Endothelial cell of umbilical vein (primary cell): ENCODE measurements around the gene ASB2. TPM values are rescaled to one million over a fixed set of nuclear protein-coding genes. Genes with fewer than 3 reads are reported as not detected.

Experiments used
- BruUV-seq: library from RNA; stranded (reverse); fragments of 400-500 nt; replicated peaks from 2 replicates; lab custom pipeline; 2021; lab: Mats Ljungman, UMichigan
- CTCF ChIA-PET: fragments of 300-600, 350-600 bp; sonication (Branson Sonifier 250); formaldehyde crosslinking; loops from one replicate; lab custom pipeline; 2021; ENCODE audit warnings: antibody characterized with exemption, inconsistent platforms; lab: Charles Lee
- POLR2A ChIA-PET: fragments of 300-600, 350-600 bp; sonication (Branson Sonifier 250); formaldehyde crosslinking; loops from one replicate; lab custom pipeline; 2021; ENCODE audit warnings: antibody characterized with exemption, inconsistent platforms; lab: Charles Lee
- DNase-seq: peaks from one replicate; pipeline ENCODE4 v3.0.0-alpha.2; 2011; ENCODE audit warnings: low read depth, low spot score
- FAIRE-seq: peaks from 2 replicates; lab custom pipeline; 2011; peaks lifted over from hg19 to GRCh38; lab: Jason Lieb, UNC
- H2AFZ ChIP-seq: 2 replicates; pipeline ENCODE4 v1.6.0; 2012; ENCODE audit warnings: low read depth, low read length, control low read depth, inconsistent platforms
- H3K27ac ChIP-seq: 2 replicates; pipeline ENCODE4 v1.5.1; 2011; ENCODE audit warnings: low read depth, mild to moderate bottlenecking, control low read depth, low read length, moderate library complexity; ENCODE audit not compliant: insufficient read depth
- H3K27me3 ChIP-seq, 2 experiments: 2 replicates each; pipeline versions ENCODE4 v1.6.0 to v1.6.1; 2011; ENCODE audit warnings: low read length in 2 of 2, mixed read lengths in 1 of 2; ENCODE audit not compliant: control insufficient read depth in 2 of 2, insufficient read depth in 2 of 2
- H3K36me3 ChIP-seq, 2 experiments: 2 replicates in 1 of 2; 3 replicates in 1 of 2; pipeline ENCODE4 v1.5.1; 2011; ENCODE audit warnings: low read length in 2 of 2, mild to moderate bottlenecking in 1 of 2, moderate library complexity in 1 of 2; ENCODE audit not compliant: control insufficient read depth in 2 of 2, insufficient read depth in 2 of 2; ENCODE audit errors: extremely low read depth in 1 of 2
- H3K4me1 ChIP-seq: 3 replicates; pipeline ENCODE4 v1.5.1; 2011; ENCODE audit warnings: mild to moderate bottlenecking, low read length; ENCODE audit not compliant: control insufficient read depth, insufficient read depth; ENCODE audit errors: extremely low read depth
- H3K4me2 ChIP-seq: 2 replicates; pipeline ENCODE4 v1.6.1; 2011; ENCODE audit warnings: low read length, control low read depth, mixed read lengths; ENCODE audit not compliant: insufficient read depth
- H3K4me3 ChIP-seq, 3 experiments: fragments of 200-600 bp in 1 of 3; sonication (generic), shearing (Covaris generic) in 1 of 3; replicated peaks in 1 of 3; 2 replicates each; pipeline ENCODE4 v1.5.1; 2011 to 2016; ENCODE audit warnings: control low read depth in 3 of 3, low read length in 3 of 3, mild to moderate bottlenecking in 2 of 3, inconsistent platforms in 1 of 3, low read depth in 1 of 3, moderate library complexity in 1 of 3; ENCODE audit not compliant: insufficient read depth in 1 of 3
- H3K79me2 ChIP-seq: 2 replicates; pipeline ENCODE4 v1.6.0; 2012; ENCODE audit warnings: low read length, inconsistent platforms; ENCODE audit not compliant: control insufficient read depth, insufficient read depth
- H3K9ac ChIP-seq: replicated peaks from 2 replicates; pipeline ENCODE3; 2011; ENCODE audit warnings: low read length, control low read depth; ENCODE audit not compliant: insufficient read depth; ENCODE audit errors: extremely low read depth
- H3K9me1 ChIP-seq: replicated peaks from 3 replicates; pipeline ENCODE4 v1.6.0; 2011; ENCODE audit warnings: mild to moderate bottlenecking, low read length; ENCODE audit not compliant: control insufficient read depth, insufficient read depth; ENCODE audit errors: extremely low read depth
- H3K9me3 ChIP-seq: replicated peaks from 2 replicates; pipeline ENCODE4 v1.5.1; 2012; ENCODE audit warnings: low read length, inconsistent platforms; ENCODE audit not compliant: control insufficient read depth, insufficient read depth
- H4K20me1 ChIP-seq: replicated peaks from 2 replicates; pipeline ENCODE3; 2011; ENCODE audit warnings: mild to moderate bottlenecking, low read length; ENCODE audit not compliant: control insufficient read depth, insufficient read depth; ENCODE audit errors: extremely low read depth
- CTCF ChIP-seq, 2 donors: IDR thresholded peaks; 1 replicate in 1 of 2; 2 replicates in 1 of 2; pipeline ENCODE4 v1.5.1; 2011; ENCODE audit warnings: low read length in 2 of 2, mild to moderate bottlenecking in 2 of 2, moderate library complexity in 2 of 2, control low read depth in 1 of 2, inconsistent platforms in 1 of 2, low read depth in 1 of 2; ENCODE audit not compliant: insufficient read depth in 1 of 2; ENCODE audit errors: extremely low read depth in 1 of 2
- EZH2 ChIP-seq: IDR thresholded peaks from 2 replicates; pipeline ENCODE4 v1.6.1; 2012; ENCODE audit warnings: borderline replicate concordance, low read depth, mild to moderate bottlenecking, moderate library complexity, low read length, inconsistent platforms; ENCODE audit not compliant: severe bottlenecking
- FOS ChIP-seq: IDR thresholded peaks from 2 replicates; pipeline ENCODE4 v1.6.1; 2011; ENCODE audit warnings: mild to moderate bottlenecking, low read length, moderate library complexity, borderline replicate concordance; ENCODE audit not compliant: insufficient read depth
- GATA2 ChIP-seq: IDR thresholded peaks from 2 replicates; pipeline ENCODE4 v1.7.0; 2011; ENCODE audit warnings: low read depth, mild to moderate bottlenecking, moderate library complexity, mixed read lengths, low read length; ENCODE audit not compliant: insufficient read length, insufficient read depth
- JUN ChIP-seq: IDR thresholded peaks from 2 replicates; pipeline ENCODE4 v1.6.1; 2011; ENCODE audit warnings: borderline replicate concordance, low read depth; ENCODE audit not compliant: insufficient read length, insufficient read depth
- MAX ChIP-seq: IDR thresholded peaks from 2 replicates; pipeline ENCODE4 v1.6.1; 2011; ENCODE audit not compliant: insufficient read depth, insufficient read length
- MYC ChIP-seq: IDR thresholded peaks from one replicate; pipeline ENCODE4 v1.6.1; 2011; ENCODE audit warnings: mild to moderate bottlenecking, low read depth, low read length
- POLR2A ChIP-seq: IDR thresholded peaks from 2 replicates; pipeline ENCODE4 v1.6.1; 2012; ENCODE audit warnings: low read depth, mild to moderate bottlenecking, control low read depth, low read length
- POLR2AphosphoS5 ChIP-seq: IDR thresholded peaks from 2 replicates; pipeline ENCODE4 v1.6.1; 2012; ENCODE audit warnings: low read depth, mild to moderate bottlenecking, control low read depth, low read length, moderate library complexity; ENCODE audit not compliant: insufficient read depth
- dilution Hi-C: fragments of 300-500 bp; cut with MboI; formaldehyde crosslinking; loops from one replicate; pipeline ENCODE4 v1.15.0; 2019; ENCODE audit warnings: low sequenced_read_pairs; ENCODE audit not compliant: extremely low pct_ligation_motif_present
- intact Hi-C: fragments of 100-400 bp; cut with micrococcal nuclease; formaldehyde crosslinking; loops from one replicate; pipeline ENCODE4 v1.10.0; 2022
- polyA plus RNA-seq, 4 experiments: library from polyadenylated mRNA; depleted of rRNA in 3 of 4; stranded (reverse) in 3 of 4; unstranded in 1 of 4; fragments of >200 nt; gene quantifications; 2 replicates each; pipeline versions ENCODE4 v1.2.1 to v1.2.3, GENCODE V29; 2011 to 2012; ENCODE audit warnings: missing spikeins in 1 of 4
- total RNA-seq: library from RNA; stranded (reverse); gene quantifications from 2 replicates; pipeline ENCODE4 v1.2.3, GENCODE V29; 2021

Gene ASB2
- total and polyA plus RNA-seq, 2 donors (not counting 3 experiments of a cell fraction or from before 2014, with no cell fraction given) = not detected

GRCh38 chr14:93929048-93929535 is 47.3 kb downstream of the ASB2 start:
- BruUV-seq = no TSS peak
- TF ChIP-seq FOS (no peak), POLR2A (no peak), EZH2 (no peak), GATA2 (no peak), JUN (no peak)
- no peak overlapping the region for H3K27ac ChIP-seq
- ChIA-PET CTCF (interaction anchor here (0.9 to 1.8 kb wide), 2 partner anchors 11 to 77 kb away, joined by 3 to 7 read pairs; no protein-coding TSS in a partner anchor), POLR2A (no interaction called here)
- no peaks in the 10 kb centered on the region for H3K79me2 ChIP-seq
- H3K9me3 ChIP-seq = no peaks in the 10 kb centered on the region
- H3K9ac ChIP-seq = no peak overlapping the region
- no peaks in the 10 kb centered on the region for H3K36me3 ChIP-seq
- H3K4me2 ChIP-seq = no peak overlapping the region
- no peaks in the 10 kb centered on the region for H4K20me1 ChIP-seq
- H3K4me3 ChIP-seq = no peak overlapping the region
- no peak for FAIRE-seq
- intact Hi-C loops (no loop called here), dilution Hi-C loops (no loop called here)
- H3K27me3 ChIP-seq = no peaks in the 10 kb centered on the region
- H3K9me1 ChIP-seq = no peaks in the 10 kb centered on the region
- H3K4me1 ChIP-seq = no peaks in the 10 kb centered on the region
- DNase-seq = no peak
- no peak overlapping the region for H2AFZ ChIP-seq

GRCh38 chr14:93928184-93929047 is 48.0 kb downstream of the ASB2 start:
- dilution Hi-C loops = no loop called here
- Histone ChIP-seq H3K9me1 (no peaks in the 10 kb centered on the region), H3K79me2 (no peaks in the 10 kb centered on the region), H3K36me3 (no peaks in the 10 kb centered on the region), H3K27ac (no peak overlapping the region), H3K27me3 (no peaks in the 10 kb centered on the region), H4K20me1 (no peaks in the 10 kb centered on the region), H3K4me2 (no peak overlapping the region), H3K9ac (no peak overlapping the region), H3K4me1 (no peaks in the 10 kb centered on the region), H3K9me3 (no peaks in the 10 kb centered on the region), H3K4me3 (no peak overlapping the region), H2AFZ (no peak overlapping the region)
- no peak for TF ChIP-seq FOS
- no peak for TF ChIP-seq MYC
- no peak for TF ChIP-seq POLR2AphosphoS5
- TF ChIP-seq EZH2 = no peak
- no peak for TF ChIP-seq JUN
- TF ChIP-seq POLR2A = no peak
- no peak for TF ChIP-seq GATA2
- TF ChIP-seq MAX = no peak
- no peak for TF ChIP-seq CTCF (IDR thresholded peaks at IDR 0.05; ENCODE audit: extremely low read depth in 1 of 2, insufficient read depth in 1 of 2, low read depth in 1 of 2, low read length in 2 of 2)
- DNase-seq (no peak), FAIRE-seq (no peak)
- no TSS peak for BruUV-seq
- intact Hi-C loops = no loop called here
- ChIA-PET CTCF (interaction anchor here (0.9 to 1.8 kb wide), 2 partner anchors 11 to 78 kb away, joined by 3 to 7 read pairs; no protein-coding TSS in a partner anchor), POLR2A (no interaction called here)
